ENCODE measurements around the gene SIDT2. TPM values are rescaled to one million over a fixed set of nuclear protein-coding genes. Genes with fewer than 3 reads are reported as not detected.
"Not testable (repeated sequence)": the region's sequence is repeated elsewhere in the genome, so short reads cannot be mapped to it uniquely, and the experiment has no call there.

SIDT2 gene
- total RNA-seq, 2 experiments from 2014 or later = 28.6 to 30.9 TPM

DNA sequence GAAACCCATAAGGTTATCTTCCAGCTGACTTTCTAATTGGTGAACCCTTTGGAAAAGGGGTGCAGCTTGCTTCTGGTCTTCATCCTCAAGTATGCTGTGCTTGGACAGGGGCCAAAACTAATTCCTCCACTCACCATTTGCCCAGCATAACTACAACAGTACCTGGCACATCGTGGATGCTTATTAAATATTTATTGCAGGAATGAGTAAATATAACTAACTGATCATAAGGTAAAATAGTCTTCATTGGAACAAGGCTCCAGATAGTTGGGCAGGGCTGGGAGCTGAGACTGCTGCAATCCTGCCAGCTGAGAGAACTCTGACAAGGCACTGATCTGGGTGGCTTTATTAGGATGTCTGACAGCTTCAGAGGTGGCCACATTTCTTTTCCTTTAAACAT is 2.4 kb upstream of the SIDT2 start:
- no peak overlapping the region for H3K4me3 Mint-ChIP-seq
- H3K4me1 Mint-ChIP-seq = peaks cover 33% of the 10 kb centered on the region
- POLR2A ChIA-PET = no interaction called here
- CTCF ChIA-PET = interaction anchor here (1.1 kb wide), 1 partner anchor 28 kb away, joined by 3 read pairs; no protein-coding TSS in a partner anchor
- H3K27me3 Mint-ChIP-seq = no peaks in the 10 kb centered on the region
- H3K9me3 Mint-ChIP-seq = no peaks in the 10 kb centered on the region
- no peak overlapping the region for H3K27ac Mint-ChIP-seq
- H3K36me3 Mint-ChIP-seq (ENCODE audit: low read depth) = no peaks in the 10 kb centered on the region
- DNase-seq = no peak

- Mint-ChIP-seq H3K27me3 (no peaks in the 10 kb centered on the region), H3K27ac (peak overlapping the region; percentile 94), H3K4me3 (peak overlapping the region; percentile 91), H3K4me1 (peaks cover 32% of the 10 kb centered on the region), H3K36me3 (ENCODE audit: low read depth) (peaks cover under 1% of the 10 kb centered on the region), H3K9me3 (no peaks in the 10 kb centered on the region)
- CTCF ChIA-PET = interaction anchor here (0.5 to 1.8 kb wide), 4 partner anchors 34 to 342 kb away, joined by 4 to 5 read pairs (median 4); no protein-coding TSS in a partner anchor
- POLR2A ChIA-PET = no interaction called here
- DNase-seq = no peak
These were observed 871 bp upstream of the SIDT2 start for GRCh38 chr11:117177534-117178209.

- POLR2A ChIA-PET = interaction anchor here (0.5 kb wide), 1 partner anchor 33 kb away, joined by 3 read pairs; no protein-coding TSS in a partner anchor
- Mint-ChIP-seq H3K4me3 (peak overlapping the region; percentile 91), H3K36me3 (ENCODE audit: low read depth) (peaks cover 2% of the 10 kb centered on the region), H3K9me3 (no peaks in the 10 kb centered on the region), H3K27me3 (no peaks in the 10 kb centered on the region), H3K4me1 (peaks cover 29% of the 10 kb centered on the region), H3K27ac (peak overlapping the region; percentile 86)
- CTCF ChIA-PET = interaction anchor here (0.5 to 4.5 kb wide), 13 partner anchors 9 to 343 kb away, joined by 3 to 15 read pairs (median 5); partner anchors contain the start of gene PCSK7
- DNase-seq = peak; percentile 59
These were observed 781 bp downstream of the SIDT2 start for GRCh38 chr11:117179048-117179999.

- Mint-ChIP-seq H3K36me3 (ENCODE audit: low read depth) (peaks cover 2% of the 10 kb centered on the region), H3K27me3 (no peaks in the 10 kb centered on the region), H3K27ac (no peak overlapping the region), H3K4me3 (peak overlapping the region; percentile 91), H3K9me3 (no peaks in the 10 kb centered on the region), H3K4me1 (peaks cover 29% of the 10 kb centered on the region)
- ChIA-PET POLR2A (no interaction called here), CTCF (interaction anchor here (0.6 to 4.5 kb wide), 14 partner anchors 7 to 375 kb away, joined by 3 to 15 read pairs (median 4); partner anchors contain the start of gene PCSK7)
- no peak for DNase-seq
These were observed 1.5 kb downstream of the SIDT2 start for GRCh38 chr11:117180020-117180419.

DNA sequence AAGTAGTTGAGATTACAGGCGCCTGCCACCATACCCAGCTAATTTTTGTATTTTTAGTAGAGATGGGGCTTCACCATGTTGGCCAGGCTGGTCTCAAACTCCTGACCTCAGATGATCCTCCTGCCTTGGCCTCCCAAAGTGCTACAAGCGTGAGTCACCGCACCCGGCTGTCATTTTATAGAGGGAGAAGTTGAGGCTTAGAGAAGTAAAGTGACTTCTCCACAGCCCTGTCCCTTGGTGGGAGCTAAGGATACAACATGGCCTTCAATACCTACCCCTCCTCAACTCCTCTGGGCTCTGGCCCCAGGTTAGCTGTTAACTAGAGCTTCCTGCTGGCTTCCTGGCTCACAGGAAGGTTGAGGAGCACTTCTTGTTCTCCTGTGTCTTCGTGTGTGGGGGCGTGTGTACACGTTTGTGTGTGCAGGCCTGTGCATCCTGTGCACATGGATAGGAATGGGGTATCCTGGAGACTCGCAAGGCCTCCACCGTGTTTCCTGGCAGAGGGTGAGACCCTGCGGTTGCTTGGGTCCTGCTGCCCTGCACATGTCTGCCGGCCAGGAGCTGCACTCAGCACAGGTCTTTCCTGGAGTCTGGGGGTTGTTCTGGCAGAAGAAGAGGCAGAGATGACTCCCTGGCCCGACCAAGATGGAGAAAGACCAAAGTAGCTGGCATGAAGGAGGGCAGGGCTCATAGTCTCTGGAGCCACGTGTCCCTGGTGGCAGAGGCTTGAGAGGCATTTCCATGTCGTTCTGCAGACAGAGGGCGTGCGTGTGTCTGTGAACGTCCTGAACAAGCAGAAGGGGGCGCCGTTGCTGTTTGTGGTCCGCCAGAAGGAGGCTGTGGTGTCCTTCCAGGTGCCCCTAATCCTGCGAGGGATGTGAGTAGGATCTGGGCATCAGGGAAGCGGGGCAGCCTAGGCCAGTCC is 2.4 kb downstream of the SIDT2 start:
- POLR2A ChIA-PET = no interaction called here
- Mint-ChIP-seq H3K27me3 (no peaks in the 10 kb centered on the region), H3K36me3 (ENCODE audit: low read depth) (peaks cover 2% of the 10 kb centered on the region), H3K4me3 (peak overlapping the region; percentile 91), H3K27ac (peak overlapping the region; percentile 28), H3K9me3 (no peaks in the 10 kb centered on the region), H3K4me1 (peaks cover 29% of the 10 kb centered on the region)
- CTCF ChIA-PET = interaction anchor here (0.8 to 4.5 kb wide), 18 partner anchors 8 to 438 kb away, joined by 3 to 15 read pairs (median 4); partner anchors contain the start of gene PAFAH1B2
- DNase-seq = peak; percentile 71

- no peak overlapping the region for H3K4me3 Mint-ChIP-seq
- no peaks in the 10 kb centered on the region for H3K27me3 Mint-ChIP-seq
- ChIA-PET CTCF (interaction anchor here (0.8 to 4.5 kb wide), 10 partner anchors 9 to 439 kb away, joined by 3 to 15 read pairs (median 4); partner anchors contain the start of gene PAFAH1B2), POLR2A (no interaction called here)
- no peak overlapping the region for H3K27ac Mint-ChIP-seq
- DNase-seq = no peak
- peaks cover 29% of the 10 kb centered on the region for H3K4me1 Mint-ChIP-seq
- no peaks in the 10 kb centered on the region for H3K9me3 Mint-ChIP-seq
- H3K36me3 Mint-ChIP-seq (ENCODE audit: low read depth) = peaks cover 2% of the 10 kb centered on the region
These were observed 3.3 kb downstream of the SIDT2 start for GRCh38 chr11:117181586-117182550.

GRCh38 chr11:117182551-117182935 is 4.0 kb downstream of the SIDT2 start:
- ChIA-PET POLR2A (no interaction called here), CTCF (interaction anchor here (1.3 to 4.5 kb wide), 4 partner anchors 10 to 20 kb away, joined by 3 to 15 read pairs (median 9); no protein-coding TSS in a partner anchor)
- Mint-ChIP-seq H3K27ac (no peak overlapping the region), H3K4me3 (no peak overlapping the region), H3K27me3 (no peaks in the 10 kb centered on the region), H3K4me1 (peaks cover 29% of the 10 kb centered on the region), H3K9me3 (no peaks in the 10 kb centered on the region), H3K36me3 (ENCODE audit: low read depth) (peaks cover 5% of the 10 kb centered on the region)
- DNase-seq = no peak

GRCh38 chr11:117183178-117183577 is 4.6 kb downstream of the SIDT2 start:
- H3K9me3 Mint-ChIP-seq; H3K27me3 Mint-ChIP-seq; H3K27ac Mint-ChIP-seq; H3K36me3 Mint-ChIP-seq (ENCODE audit: low read depth); H3K4me3 Mint-ChIP-seq; DNase-seq; POLR2A ChIA-PET: not testable (repeated sequence)
- CTCF ChIA-PET = interaction anchor here (1.3 to 4.2 kb wide), 2 partner anchors 11 to 20 kb away, joined by 3 to 15 read pairs; no protein-coding TSS in a partner anchor
- H3K4me1 Mint-ChIP-seq = peaks cover 23% of the 10 kb centered on the region

GRCh38 chr11:117183724-117184349 is 5.3 kb downstream of the SIDT2 start:
- Mint-ChIP-seq H3K9me3 (no peaks in the 10 kb centered on the region), H3K4me3 (no peak overlapping the region), H3K27me3 (no peaks in the 10 kb centered on the region), H3K4me1 (peaks cover 19% of the 10 kb centered on the region), H3K27ac (no peak overlapping the region), H3K36me3 (ENCODE audit: low read depth) (peaks cover 5% of the 10 kb centered on the region)
- ChIA-PET POLR2A (no interaction called here), CTCF (no interaction called here)
- DNase-seq = no peak

DNA sequence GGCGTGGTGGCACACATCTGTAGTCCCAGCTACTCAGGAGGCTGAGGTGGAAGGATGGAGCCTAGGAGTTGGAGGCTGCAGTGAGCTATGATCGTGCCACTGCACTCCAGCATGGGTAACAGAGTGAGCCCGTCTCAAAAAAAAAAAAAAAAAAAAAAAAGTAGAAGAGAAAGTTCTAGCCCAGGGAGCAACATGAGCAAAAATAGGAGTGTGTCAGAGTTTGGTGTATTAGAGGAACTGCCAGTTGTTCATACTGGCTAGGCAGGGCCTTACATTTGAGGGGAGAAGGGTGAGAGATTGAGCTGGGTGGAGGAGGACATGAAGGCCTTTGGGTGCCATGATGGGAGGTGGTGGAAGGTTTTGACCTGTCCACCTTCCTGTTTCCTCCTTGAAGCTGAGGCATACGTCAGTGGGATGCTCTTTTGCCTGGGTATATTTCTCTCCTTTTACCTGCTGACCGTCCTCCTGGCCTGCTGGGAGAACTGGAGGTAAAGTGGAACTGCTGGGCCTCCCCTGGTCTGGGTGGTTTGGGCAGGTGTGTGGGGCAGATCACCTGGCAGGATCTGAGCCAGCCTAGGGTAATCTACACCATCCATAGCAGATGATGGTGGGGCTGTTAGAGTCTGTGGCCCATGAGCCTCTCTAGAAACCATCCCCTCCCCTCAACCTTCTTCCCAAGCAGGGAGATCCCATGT is 7.3 kb downstream of the SIDT2 start:
- Mint-ChIP-seq H3K4me1 (peaks cover 5% of the 10 kb centered on the region), H3K27me3 (no peaks in the 10 kb centered on the region), H3K4me3 (no peak overlapping the region), H3K36me3 (ENCODE audit: low read depth) (peaks cover 5% of the 10 kb centered on the region), H3K9me3 (no peaks in the 10 kb centered on the region), H3K27ac (peak overlapping the region; percentile 7)
- no peak for DNase-seq
- ChIA-PET CTCF (interaction anchor here (1.1 to 1.3 kb wide), 2 partner anchors 10 to 46 kb away, joined by 3 read pairs; partner anchors contain the start of gene PCSK7), POLR2A (no interaction called here)

Measured in activated CD4-positive, alpha-beta T cell treated with anti-CD3 and anti-CD28 coated beads, Interleukin-2, amount 10 ng/mL, durations not matched to agents 7 days and 5 days (primary cell).